Neural progenitor cell (in vitro differentiated cells): ENCODE data around the gene CELF4. TPM values are rescaled to one million over a fixed set of nuclear protein-coding genes. Genes with fewer than 3 reads are reported as not detected.

Experiments
- DNase-seq: peaks from one replicate; pipeline ENCODE4 v3.0.0-alpha.2; 2016; ENCODE audit warnings: low spot score
- H2AFZ ChIP-seq: fragments of 200-600 bp; sonication (generic); replicated peaks from 2 replicates; pipeline ENCODE4 v1.6.1; 2016; ENCODE audit warnings: antibody characterized with exemption
- H3F3A ChIP-seq: fragments of 200-600 bp; sonication (generic); 2 replicates; pipeline ENCODE4 v1.6.1; 2016; ENCODE audit warnings: antibody characterized with exemption, low read depth
- H3K27ac ChIP-seq: fragments of 200-600 bp; sonication (generic); 2 replicates; pipeline ENCODE4 v1.5.1; 2016; ENCODE audit warnings: mild to moderate bottlenecking
- H3K27me3 ChIP-seq: fragments of 200-600 bp; sonication (generic); 2 replicates; pipeline ENCODE4 v1.6.1; 2016; ENCODE audit warnings: mild to moderate bottlenecking, moderate library complexity
- H3K36me3 ChIP-seq: fragments of 200-600 bp; sonication (generic); 2 replicates; pipeline ENCODE4 v1.5.1; 2016
- H3K4me1 ChIP-seq: fragments of 200-600 bp; sonication (generic); 2 replicates; pipeline ENCODE4 v1.6.1; 2016; ENCODE audit warnings: mixed run types
- H3K4me2 ChIP-seq: fragments of 200-600 bp; sonication (generic); 2 replicates; pipeline ENCODE4 v1.6.1; 2016
- H3K4me3 ChIP-seq: fragments of 200-600 bp; sonication (generic); 2 replicates; pipeline ENCODE4 v1.5.1; 2016
- H3K79me2 ChIP-seq: fragments of 200-600 bp; sonication (generic); 2 replicates; pipeline ENCODE4 v1.6.1; 2016; ENCODE audit warnings: low read depth
- H3K9ac ChIP-seq: fragments of 200-600 bp; sonication (generic); 2 replicates; pipeline ENCODE4 v1.6.1; 2016
- H3K9me3 ChIP-seq: fragments of 200-600 bp; sonication (generic); 2 replicates; pipeline ENCODE4 v1.5.1; 2016; ENCODE audit warnings: low read depth
- H4K20me1 ChIP-seq: fragments of 200-600 bp; sonication (generic); 2 replicates; pipeline ENCODE4 v1.6.1; 2016; ENCODE audit warnings: low read depth
- H3K27ac Mint-ChIP-seq: 3 replicates; pipeline ENCODE4 v1.8.0; 2021; ENCODE audit warnings: mixed read lengths
- H3K27me3 Mint-ChIP-seq: 2 replicates; pipeline ENCODE4 v1.8.0; 2022; ENCODE audit warnings: low read depth, mild to moderate bottlenecking, inconsistent platforms, moderate library complexity, mixed read lengths; ENCODE audit not compliant: insufficient read depth
- H3K36me3 Mint-ChIP-seq: 3 replicates; pipeline ENCODE4 v1.8.0; 2021; ENCODE audit warnings: mixed read lengths
- H3K4me1 Mint-ChIP-seq: 3 replicates; pipeline ENCODE4 v1.8.0; 2021; ENCODE audit warnings: mixed read lengths
- H3K4me3 Mint-ChIP-seq: 3 replicates; pipeline ENCODE4 v1.8.0; 2021; ENCODE audit warnings: mild to moderate bottlenecking, moderate library complexity, mixed read lengths
- H3K9me3 Mint-ChIP-seq: 3 replicates; pipeline ENCODE4 v1.8.0; 2020; ENCODE audit warnings: mixed read lengths
- EZH2 ChIP-seq: fragments of 200-600 bp; sonication (generic); IDR thresholded peaks from 2 replicates; pipeline ENCODE4 v1.6.1; 2017; ENCODE audit warnings: antibody characterized with exemption, mild to moderate bottlenecking, moderate library complexity
- EZH2phosphoT487 ChIP-seq: fragments of 200-600 bp; sonication (generic); IDR thresholded peaks from 2 replicates; pipeline ENCODE4 v1.6.1; 2017; ENCODE audit warnings: antibody characterized with exemption
- total RNA-seq: library from RNA; depleted of rRNA; stranded (reverse); fragments of >200 nt; gene quantifications from 2 replicates; pipeline ENCODE4 v1.2.3, GENCODE V29; 2015; ENCODE audit warnings: low replicate concordance
- TF ChIP-seq, protein P1 (sequence below): fragments of 200-600 bp; sonication (generic); IDR thresholded peaks from 2 replicates; pipeline ENCODE4 v1.5.1; 2017; ENCODE audit warnings: antibody characterized with exemption, mild to moderate bottlenecking

CELF4 gene
- total RNA-seq, 1 donor from 2014 or later, result 1.8 TPM

DNA sequence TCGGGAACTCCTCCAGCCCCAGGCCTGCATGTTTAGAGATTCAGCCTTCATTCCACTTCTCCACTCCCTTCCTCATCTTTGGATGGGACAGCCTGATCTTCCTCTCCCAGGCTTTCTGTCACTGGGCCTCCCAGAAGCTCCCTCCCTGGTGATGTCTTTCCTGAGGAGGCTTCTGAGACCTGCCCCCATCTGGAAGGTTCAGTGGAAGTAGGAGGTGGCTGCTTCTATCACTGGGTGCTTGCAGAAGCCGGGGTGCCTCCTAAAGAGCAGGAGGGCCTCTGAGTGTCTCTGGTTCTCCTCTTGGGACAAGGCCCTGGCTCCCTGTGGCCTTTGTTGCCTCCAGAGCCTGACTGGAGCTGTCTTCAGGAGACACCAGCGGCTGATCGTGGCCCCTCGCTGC lies 108.7 kb downstream of the CELF4 start:
- H3K9ac ChIP-seq, result no peak overlapping the region
- Mint-ChIP-seq H3K27ac (no peak overlapping the region), H3K4me3 (no peak overlapping the region), H3K27me3 (peaks cover 8% of the 10 kb centered on the region), H3K9me3 (peaks cover 3% of the 10 kb centered on the region), H3K36me3 (no peaks in the 10 kb centered on the region), H3K4me1 (peaks cover 21% of the 10 kb centered on the region)
- H3K4me3 ChIP-seq, result no peak overlapping the region
- no peaks in the 10 kb centered on the region for H4K20me1 ChIP-seq
- H3K36me3 ChIP-seq, result no peaks in the 10 kb centered on the region
- DNase-seq, result no peak
- peaks cover 2% of the 10 kb centered on the region for H3F3A ChIP-seq
- H2AFZ ChIP-seq, result no peak overlapping the region
- H3K27me3 ChIP-seq, result no peaks in the 10 kb centered on the region
- H3K4me2 ChIP-seq, result peak overlapping the region; percentile 19
- H3K4me1 ChIP-seq, result peaks cover 17% of the 10 kb centered on the region
- H3K79me2 ChIP-seq, result no peaks in the 10 kb centered on the region
- TF ChIP-seq EZH2phosphoT487 (no peak), EZH2 (no peak)
- TF ChIP-seq, protein P1, sequence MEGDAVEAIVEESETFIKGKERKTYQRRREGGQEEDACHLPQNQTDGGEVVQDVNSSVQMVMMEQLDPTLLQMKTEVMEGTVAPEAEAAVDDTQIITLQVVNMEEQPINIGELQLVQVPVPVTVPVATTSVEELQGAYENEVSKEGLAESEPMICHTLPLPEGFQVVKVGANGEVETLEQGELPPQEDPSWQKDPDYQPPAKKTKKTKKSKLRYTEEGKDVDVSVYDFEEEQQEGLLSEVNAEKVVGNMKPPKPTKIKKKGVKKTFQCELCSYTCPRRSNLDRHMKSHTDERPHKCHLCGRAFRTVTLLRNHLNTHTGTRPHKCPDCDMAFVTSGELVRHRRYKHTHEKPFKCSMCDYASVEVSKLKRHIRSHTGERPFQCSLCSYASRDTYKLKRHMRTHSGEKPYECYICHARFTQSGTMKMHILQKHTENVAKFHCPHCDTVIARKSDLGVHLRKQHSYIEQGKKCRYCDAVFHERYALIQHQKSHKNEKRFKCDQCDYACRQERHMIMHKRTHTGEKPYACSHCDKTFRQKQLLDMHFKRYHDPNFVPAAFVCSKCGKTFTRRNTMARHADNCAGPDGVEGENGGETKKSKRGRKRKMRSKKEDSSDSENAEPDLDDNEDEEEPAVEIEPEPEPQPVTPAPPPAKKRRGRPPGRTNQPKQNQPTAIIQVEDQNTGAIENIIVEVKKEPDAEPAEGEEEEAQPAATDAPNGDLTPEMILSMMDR, result no peak
- no peaks in the 10 kb centered on the region for H3K9me3 ChIP-seq
- H3K27ac ChIP-seq, result no peak overlapping the region

DNA sequence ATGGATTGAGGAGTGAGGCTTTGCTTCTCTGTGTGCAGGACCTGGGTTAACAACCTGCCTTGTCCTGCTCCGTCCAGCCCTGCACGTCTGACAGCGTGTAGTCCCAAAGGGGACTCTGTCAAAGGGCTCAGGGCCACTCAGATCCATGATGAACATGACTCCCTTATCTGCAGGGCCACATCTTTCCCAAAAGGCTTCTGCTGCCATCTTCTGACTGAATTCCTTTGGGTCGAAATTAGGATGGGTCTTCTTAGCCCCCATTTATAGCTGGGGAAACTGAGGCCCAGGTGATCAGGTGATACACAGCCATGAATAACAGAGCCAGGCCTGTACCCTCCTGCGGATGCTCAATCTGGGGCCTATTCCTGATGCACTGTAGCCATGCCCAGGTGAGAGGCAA lies 109.2 kb downstream of the CELF4 start:
- Histone ChIP-seq H3K4me3 (no peak overlapping the region), H3K4me1 (peaks cover 17% of the 10 kb centered on the region), H3K36me3 (no peaks in the 10 kb centered on the region), H3K27ac (no peak overlapping the region), H3K27me3 (no peaks in the 10 kb centered on the region), H3K9me3 (no peaks in the 10 kb centered on the region), H2AFZ (no peak overlapping the region), H3K4me2 (no peak overlapping the region), H4K20me1 (no peaks in the 10 kb centered on the region), H3F3A (peaks cover 2% of the 10 kb centered on the region), H3K79me2 (no peaks in the 10 kb centered on the region), H3K9ac (no peak overlapping the region)
- DNase-seq, result no peak
- peaks cover 8% of the 10 kb centered on the region for H3K27me3 Mint-ChIP-seq
- H3K36me3 Mint-ChIP-seq, result no peaks in the 10 kb centered on the region
- no peak overlapping the region for H3K27ac Mint-ChIP-seq
- TF ChIP-seq, protein P1, result no peak
- TF ChIP-seq EZH2phosphoT487, result no peak
- no peak for TF ChIP-seq EZH2
- peaks cover 21% of the 10 kb centered on the region for H3K4me1 Mint-ChIP-seq
- no peaks in the 10 kb centered on the region for H3K9me3 Mint-ChIP-seq
- H3K4me3 Mint-ChIP-seq, result no peak overlapping the region

DNA sequence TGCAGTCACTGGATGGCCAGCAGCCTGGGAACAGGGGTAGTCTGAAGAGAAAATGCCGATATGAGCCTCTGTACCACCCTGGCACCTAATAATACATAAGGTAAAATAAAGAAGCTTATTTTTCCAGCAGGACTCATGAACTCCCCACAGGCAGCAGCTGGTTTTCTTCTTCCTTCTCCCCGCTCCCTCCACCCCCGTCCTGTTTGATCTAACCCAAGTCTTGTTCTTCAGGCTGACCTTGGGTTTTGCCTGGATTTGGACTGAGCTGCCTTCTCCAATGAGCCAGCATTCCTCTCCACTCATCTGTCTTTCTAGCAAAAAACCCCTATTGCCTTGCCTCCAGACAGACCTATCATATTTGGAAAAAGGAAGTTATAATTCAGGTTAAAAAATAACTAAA lies 111.8 kb downstream of the CELF4 start:
- Histone ChIP-seq H3K4me3 (no peak overlapping the region), H2AFZ (no peak overlapping the region), H3K4me1 (peaks cover 34% of the 10 kb centered on the region), H3F3A (peaks cover 2% of the 10 kb centered on the region), H3K9me3 (no peaks in the 10 kb centered on the region), H3K9ac (no peak overlapping the region), H4K20me1 (no peaks in the 10 kb centered on the region), H3K27ac (no peak overlapping the region), H3K79me2 (no peaks in the 10 kb centered on the region), H3K4me2 (no peak overlapping the region), H3K27me3 (no peaks in the 10 kb centered on the region), H3K36me3 (no peaks in the 10 kb centered on the region)
- Mint-ChIP-seq H3K4me3 (no peak overlapping the region), H3K27me3 (peaks cover 19% of the 10 kb centered on the region), H3K36me3 (no peaks in the 10 kb centered on the region), H3K27ac (peak overlapping the region; percentile 38), H3K4me1 (peaks cover 46% of the 10 kb centered on the region), H3K9me3 (no peaks in the 10 kb centered on the region)
- TF ChIP-seq, protein P1, result no peak
- TF ChIP-seq EZH2phosphoT487 (no peak), EZH2 (no peak)
- no peak for DNase-seq
